Measurements from ENCODE around the gene ROBO1.
A peak's percentile ranks its signal among the peaks of the same experiment; 100 is the strongest.
"Not testable (repeated sequence)": the region's sequence is repeated elsewhere in the genome, so short reads cannot be mapped to it uniquely, and the experiment has no call there.

ROBO1 gene

DNA sequence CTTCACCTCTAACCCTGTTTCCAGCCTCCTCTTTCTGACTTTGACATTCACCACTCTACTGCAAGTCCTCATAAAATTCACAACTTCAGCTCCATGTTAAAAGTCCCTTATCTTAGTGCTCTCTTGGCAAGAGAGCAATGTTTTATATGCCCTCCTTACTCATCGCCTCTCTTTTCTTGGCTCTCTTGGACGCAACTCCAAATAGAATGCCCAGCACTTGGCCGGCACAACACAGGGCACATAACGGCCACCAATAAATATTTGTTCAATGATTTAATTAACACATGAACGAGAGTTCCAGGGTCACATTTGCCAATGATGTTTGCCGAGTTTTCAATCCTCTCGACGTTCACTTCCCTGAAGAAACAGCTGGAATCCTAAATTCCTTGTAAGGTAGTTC lies 401.4 kb downstream of the ROBO1 start:
- no peak for DNase-seq

DNA sequence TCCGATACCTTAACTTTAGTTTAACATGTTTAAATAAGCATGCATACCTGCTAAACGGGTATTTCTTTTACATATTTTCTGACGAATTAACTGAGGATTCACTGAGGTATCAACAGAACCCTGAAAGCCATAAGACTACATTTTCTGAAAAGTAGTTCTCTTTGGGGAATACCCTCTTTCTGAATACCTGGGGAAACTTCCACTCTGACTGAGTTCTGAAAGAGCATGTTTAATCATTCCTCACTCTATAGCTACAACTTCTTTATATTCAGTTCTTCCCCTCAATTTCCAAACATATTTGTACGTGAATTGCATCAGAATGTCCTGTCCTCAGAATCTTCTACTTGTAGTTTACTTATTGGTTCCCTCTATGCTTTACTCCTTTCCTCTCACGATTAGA lies 403.0 kb downstream of the ROBO1 start:
- no peak for DNase-seq

DNA sequence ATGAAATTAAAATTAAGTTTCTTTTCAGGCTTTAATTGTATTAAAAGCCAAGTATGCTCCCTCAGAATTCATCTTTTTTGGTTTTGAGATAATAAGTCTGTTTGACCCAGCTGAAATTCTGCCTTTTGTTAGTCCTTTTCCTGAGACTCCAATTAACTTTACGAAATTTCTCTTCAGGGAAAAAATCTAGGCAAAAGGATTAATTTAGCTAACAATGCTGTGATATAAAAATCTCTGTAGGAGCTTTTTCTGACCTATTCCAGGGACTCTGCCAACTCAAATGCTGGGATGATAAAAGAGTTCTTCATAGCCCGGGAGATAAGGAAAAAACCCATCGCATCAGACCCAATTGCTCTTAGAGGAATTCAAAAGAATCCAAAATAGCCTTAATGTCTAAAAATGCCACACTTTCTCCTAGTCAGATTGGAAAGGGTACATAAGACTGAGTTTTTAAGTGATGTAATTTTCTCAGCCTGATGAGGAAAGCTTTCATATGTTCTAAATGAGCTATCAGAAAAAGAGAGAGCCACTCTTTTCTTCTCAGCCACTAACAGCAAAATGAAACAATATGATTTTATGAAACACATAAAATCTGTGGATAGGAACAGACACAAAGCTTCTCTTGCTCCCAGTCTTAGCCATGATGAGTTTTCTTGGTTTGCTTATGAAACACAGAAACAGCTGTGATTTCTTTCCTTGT lies 405.1 kb downstream of the ROBO1 start:
- peak; percentile 6 for DNase-seq

DNA sequence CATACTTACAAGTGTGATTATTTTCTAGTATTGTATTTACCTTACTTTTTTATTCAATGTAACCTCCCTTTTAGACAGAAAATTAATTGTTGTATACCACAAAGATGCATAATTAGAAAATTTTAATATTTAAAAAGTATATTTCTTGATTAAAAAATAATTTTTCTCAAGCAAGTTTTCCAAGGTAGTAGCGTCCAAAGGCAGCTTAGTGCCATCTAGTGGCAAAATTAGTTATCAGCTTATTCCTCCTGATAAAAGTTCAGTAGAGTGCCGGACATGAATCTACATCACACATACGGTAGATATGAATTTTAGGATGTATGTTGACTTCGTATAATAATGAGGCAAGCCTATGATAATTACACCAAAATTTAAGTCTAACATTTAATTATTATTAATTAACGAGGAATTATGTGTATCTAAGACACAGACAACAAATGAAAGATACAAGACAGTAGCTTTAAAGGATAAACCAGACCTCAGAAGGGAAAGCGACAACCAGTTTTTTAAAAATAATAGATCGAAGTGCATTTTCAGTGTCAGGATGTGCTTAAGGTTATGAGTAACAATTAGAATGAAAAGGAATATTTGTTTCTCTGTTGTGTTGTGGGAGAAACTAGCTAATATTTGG lies 405.9 kb downstream of the ROBO1 start:
- DNase-seq, result peak; percentile 59

DNA sequence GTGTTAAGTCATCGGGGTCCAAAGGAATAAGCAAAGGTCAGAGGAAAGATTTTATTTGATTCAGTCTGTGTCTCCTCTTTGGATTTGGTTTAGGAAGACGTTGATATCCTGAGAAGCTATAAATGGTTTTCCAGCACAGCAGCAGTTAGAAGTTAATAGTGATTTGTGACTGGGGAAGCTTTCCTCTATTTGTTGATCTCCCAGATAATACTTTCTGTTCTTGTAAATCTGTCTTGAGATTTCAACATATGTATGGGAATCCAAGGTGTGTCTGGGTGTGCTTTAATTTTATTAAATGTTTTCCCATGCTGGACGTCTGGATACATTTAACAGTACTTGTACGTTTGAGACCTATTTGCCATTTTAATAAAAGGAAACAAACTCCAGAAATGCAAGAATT lies 409.5 kb downstream of the ROBO1 start:
- no peak for DNase-seq

DNA sequence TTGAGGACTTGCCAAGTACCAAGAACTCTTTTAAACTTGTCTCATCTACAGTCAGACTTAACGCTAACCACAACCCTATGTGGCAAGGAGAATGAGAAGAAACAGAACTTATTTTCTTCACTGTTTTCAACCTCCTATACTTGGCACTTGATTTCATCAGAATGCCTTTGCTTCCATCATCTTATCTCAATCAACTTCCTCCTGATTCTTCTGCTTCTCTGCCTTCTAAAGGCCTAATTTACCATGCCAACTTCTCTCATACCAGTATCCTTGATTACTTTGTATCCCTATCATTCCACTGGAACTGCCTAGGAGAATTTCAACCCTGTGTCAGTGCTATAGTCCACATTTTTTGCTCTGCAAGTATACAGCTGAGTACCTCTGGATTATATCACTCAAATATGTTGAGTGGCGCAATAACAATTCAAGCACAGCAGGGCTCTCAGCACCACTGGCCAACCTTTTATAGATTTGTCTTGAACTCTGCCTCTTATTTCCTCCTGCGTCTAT lies 413.6 kb downstream of the ROBO1 start:
- DNase-seq, result no peak

DNA sequence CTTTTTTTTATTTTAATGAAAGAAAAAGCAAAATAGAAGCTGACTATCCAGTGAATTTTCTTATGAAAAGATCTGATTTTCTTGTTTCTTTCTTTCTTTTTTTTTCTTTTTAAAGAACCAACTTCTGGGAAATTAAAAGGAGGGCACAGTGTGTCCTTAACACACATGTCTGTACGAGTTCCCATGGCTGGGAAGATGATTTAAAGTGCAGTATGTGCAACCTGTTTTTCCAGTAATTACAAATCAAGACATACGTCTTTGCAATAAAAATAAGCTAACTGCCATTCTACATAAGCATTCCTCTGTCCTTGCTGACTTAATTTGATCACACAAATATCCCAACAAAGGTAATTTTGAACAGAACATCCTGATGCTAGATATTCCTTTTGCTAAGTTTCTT lies 416.1 kb downstream of the ROBO1 start:
- DNase-seq, result no peak

DNA sequence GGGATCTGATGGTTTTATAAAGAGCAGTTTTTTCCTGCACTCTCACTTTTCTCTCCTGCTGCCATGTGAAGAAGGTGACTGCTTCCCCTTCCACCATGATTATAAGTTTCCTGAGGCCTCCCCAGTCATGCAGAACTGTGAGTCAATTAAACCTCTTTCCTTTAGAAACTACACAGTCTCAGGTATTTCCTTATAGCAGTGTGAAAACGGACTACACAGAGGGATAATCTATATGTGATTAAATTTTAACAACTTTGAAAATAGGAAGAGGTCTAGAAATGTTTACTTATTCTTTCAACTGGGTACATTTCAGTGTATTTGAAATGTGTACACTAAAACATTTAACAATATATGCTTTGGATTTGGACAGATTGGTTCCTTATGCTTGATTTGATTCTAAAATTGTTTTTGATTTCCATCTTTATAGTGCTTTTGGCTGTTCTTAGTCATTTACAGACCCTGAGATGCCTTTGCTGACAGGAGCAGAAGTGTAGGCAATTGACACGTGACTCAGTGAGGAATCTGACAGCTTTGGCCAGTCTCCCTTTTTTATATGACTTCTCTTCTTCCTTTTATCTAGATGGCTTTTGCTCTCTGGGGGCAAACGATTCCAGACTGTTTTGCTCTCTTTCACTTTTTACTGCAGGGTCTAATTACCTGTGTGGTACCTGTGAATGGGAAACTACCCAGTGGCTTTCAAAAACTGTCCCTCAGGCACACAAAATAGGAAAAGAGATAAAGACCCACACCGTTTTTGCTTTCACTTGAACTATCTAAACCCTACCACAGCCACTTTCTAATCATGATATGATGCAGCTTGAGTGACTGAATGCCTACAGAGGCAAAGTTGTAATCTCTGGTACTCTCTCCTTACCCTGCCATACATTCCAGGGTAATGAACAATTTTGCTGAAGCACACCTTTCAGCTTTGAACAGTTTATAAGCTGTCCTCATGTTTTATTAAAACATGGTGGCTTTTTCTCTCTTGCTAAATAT lies 422.6 kb downstream of the ROBO1 start:
- no peak for DNase-seq

DNA sequence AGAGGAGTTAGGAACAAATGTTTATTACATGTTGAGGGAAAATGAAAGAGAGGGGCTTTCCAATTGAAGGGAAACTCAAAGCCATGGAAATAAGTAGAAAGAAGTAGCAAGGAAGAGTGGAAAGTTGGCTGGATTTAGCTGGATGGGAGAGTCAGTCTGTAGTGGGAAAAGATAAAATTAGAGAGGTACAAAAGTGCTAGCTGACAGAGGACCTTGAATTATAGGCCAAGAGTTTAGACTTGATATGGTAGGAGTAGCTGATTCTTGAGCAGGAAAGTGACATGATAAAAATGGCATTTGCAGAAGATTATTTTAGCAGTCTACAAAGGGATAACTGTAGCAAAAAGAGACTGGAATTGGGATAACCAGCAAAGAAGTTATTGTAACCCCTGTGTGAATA lies 425.8 kb downstream of the ROBO1 start:
- no peak for DNase-seq

DNA sequence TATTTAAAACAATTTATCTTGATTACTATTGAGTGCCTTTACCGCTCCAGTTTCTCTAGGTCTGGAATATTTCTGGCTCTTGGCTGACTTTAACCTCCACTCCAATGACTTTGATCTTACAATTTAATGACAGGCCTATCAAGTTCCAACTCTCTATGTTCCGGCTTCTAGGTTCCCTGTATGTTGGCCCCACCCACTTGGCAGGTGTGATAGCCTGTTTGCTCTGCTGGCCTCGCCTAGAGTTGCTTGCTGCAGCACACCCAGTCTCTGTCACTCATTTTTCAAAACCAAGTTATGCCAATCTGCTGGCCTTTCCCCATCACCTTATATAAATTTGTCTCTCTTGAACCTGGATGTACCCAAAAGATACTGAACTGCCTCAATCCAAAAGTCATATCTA lies 428.0 kb downstream of the ROBO1 start:
- DNase-seq, result peak; percentile 54

DNA sequence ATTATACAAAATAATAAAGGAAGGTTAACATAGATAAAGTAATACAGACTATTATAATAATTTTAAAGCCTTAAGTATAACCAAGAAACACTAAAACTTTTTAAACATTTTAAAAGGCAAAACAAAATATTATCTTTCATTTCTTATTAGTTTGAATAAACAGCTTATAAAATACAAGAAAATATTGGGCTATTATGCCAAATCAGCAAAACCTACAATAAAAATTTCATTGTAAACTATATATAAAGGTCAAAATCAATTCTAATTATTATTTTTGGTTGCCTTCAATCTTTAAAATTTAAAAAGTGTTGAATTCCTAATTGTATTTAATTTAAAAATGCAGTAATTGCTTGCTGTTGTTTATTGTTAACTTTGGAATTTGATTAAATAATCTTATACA lies 430.0 kb downstream of the ROBO1 start:
- DNase-seq, result no peak

DNA sequence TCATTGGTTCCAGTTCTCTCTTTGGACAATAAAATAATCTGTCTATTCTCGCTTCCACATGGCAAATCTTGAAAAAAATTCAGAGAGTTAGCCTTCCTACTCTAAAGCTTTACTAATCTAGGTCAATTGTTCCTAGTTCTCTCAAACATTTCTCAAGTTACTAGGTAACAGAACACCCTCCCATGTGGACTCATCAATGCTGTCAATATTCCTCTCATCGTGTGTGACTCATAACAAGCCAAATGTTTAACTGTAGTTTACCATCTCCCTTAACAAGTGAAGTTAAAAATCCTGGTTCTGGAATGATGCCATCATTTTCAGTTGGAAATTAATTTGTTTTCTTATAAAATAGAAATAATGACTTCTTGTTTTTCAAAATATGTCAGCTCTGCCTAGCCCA lies 438.6 kb downstream of the ROBO1 start:
- peak; percentile 24 for DNase-seq

DNA sequence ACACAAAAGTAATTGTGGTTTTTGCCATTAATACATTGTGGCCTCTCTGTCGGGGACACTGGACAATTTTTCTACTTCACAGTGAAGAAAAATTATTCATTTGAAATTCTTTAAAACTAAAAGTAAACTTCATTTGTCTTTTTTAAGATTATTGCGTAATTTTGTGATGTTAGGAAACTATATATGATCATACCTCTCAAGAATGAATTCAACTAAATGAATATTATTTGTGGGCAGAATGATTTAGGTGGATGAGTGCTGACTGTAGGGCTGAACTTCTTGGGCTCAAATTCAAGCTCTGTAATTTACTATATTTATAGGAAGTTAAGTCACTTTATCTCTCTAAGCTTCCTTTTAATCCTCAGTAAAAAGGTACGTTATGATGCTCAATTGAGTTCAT lies 441.2 kb downstream of the ROBO1 start:
- DNase-seq, result no peak

DNA sequence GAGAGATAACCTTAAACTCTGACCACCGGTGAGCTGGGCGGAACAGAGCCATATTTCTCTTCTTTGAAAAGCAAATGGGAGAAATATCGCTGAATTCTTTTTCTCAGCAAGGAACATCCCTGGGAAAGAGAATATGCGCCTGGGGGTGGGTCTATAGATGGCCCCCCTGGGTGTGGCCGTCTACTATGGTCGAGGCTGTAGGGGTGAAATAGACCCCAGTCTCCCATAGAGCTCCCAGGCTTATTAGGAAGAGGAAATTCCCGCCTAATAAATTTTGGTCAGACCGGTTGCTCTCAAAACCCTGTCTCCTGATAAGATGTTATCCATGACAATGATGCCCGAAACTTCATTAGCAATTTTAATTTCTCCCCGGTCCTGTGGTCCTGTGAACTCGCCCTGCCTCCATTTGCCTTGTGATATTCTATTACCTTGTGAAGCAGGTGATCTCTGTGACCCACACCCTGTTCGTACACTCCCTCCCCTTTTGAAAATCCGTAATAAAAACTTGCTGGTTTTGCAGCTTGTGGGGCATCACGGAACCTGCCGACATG lies 441.9 kb downstream of the ROBO1 start:
- DNase-seq, result not testable (repeated sequence)

DNA sequence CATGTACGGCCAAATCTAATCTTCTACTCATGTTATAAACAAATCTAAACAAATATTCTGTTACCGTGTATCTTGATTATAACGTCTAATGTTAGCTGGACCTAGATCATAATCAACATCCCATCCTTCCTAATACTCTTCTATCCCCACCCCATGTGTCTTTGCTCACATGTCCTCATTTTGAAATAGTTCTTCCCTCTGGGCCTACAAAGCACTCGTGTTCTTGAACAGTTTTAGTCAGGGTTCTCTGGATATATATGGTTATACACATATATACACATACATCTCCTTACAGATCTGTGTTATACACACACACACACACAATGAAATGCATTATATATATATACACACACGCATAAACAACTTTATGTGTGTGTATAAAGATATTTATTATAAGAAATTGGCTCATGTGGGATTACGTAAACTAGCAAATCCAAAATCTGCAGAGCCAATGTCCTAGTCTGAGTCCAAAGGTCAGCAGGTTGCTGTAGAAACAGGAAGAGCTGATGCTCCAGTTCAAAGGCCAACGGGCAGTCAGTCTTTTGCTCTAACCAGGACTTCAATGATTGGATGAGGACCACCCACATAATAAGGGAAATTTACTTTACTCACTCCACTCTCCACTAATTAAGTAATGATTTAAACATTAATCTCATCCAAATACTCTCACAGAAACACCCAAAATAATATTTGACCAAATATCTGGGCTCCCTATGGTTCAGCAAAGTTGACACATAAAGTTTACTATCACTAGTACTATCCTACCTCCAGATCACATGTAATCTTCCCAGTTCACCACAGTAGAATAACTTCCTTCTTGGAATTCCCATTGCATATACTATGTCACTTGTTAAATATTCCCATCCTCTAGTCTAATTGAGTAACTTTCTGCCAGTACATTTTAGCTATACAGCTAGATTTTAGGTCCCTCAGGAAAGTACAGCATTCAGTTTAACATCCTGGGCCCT lies 450.0 kb downstream of the ROBO1 start:
- DNase-seq, result no peak

DNA sequence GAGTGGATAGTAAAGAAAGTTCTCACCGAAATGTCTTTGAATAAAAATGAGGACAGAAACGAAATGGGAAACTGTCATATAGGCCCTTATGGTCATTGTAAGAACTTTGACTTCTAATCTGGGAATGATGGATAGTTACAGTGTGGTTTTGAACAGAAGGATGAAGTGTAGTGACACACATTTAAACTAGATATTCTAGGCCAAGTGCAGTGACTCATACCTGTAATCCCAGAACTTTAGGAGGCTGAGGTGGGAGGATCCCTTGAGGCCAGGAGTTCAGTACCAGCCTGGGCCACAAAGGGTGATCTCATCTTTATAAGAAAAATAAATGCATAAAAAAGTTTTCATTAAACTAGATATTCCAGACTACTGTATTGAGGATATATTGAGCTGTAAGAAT lies 452.8 kb downstream of the ROBO1 start:
- no peak for DNase-seq

DNA sequence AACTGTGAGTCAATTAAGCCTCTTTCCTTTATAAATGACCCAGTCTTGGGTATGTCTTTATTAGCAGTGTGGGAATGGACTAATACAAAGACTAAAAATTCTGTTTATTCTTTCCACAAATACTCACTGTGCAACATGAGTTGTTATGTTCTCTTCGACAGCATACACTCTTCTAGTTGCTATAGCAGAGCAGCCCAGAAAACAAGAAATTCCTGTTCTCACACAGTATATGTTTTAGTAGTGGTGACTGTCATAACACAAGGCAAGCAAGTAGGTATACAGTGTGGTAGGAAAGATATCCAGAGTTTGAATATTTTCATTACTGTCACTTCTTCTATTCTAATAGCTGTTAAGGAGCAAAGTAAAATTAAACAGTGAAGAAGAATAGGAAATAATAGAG lies 453.3 kb downstream of the ROBO1 start:
- no peak for DNase-seq

DNA sequence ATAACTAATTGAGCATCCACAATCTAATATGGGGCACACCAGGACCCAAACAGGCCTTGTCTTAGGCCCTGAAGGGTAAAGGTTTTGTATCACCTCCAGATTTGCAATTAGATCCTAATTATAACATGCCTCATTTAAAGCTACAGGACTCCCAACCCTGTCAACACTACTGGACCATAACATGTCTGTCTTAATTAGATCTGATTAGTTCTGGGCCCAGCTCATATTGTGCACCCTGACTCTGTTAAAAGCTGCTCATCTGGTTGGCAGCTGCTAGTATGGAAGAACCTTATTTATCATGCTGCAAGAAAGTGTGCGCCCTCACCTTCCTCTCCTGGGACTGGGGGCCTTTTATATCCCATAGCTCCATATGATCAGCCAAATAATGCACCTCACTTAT lies 457.8 kb downstream of the ROBO1 start:
- peak; percentile 91 for DNase-seq

DNA sequence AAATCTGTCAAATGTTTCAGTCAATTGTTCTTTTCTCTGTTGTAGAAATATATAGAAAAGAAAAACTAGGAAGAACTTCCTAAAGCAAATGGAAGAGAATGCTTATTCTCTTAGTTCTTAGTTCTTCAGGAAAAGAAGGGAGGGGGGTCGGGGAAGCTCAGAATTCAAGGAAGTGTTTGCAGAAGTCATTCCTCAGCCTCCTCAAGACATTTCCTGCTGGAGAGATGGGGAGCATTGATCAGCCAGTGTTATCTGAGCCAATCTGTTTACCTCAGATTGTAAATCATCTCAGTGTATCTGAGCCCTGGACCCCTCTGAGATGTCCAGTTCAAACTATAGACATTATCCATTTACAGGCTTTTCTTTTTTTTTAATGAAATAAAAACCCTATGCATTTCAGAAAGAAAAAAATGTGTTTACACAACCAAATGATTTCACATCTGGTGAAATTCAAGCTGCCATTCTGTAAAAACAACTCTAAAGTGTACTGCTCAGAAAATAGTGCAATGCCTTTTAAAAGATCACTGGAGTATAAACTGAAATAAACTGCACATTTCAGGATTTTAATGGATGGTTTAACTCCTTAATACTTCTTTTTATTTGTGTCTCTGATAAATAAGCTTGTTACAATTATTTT lies 460.7 kb downstream of the ROBO1 start:
- DNase-seq, result peak; percentile 28

DNA sequence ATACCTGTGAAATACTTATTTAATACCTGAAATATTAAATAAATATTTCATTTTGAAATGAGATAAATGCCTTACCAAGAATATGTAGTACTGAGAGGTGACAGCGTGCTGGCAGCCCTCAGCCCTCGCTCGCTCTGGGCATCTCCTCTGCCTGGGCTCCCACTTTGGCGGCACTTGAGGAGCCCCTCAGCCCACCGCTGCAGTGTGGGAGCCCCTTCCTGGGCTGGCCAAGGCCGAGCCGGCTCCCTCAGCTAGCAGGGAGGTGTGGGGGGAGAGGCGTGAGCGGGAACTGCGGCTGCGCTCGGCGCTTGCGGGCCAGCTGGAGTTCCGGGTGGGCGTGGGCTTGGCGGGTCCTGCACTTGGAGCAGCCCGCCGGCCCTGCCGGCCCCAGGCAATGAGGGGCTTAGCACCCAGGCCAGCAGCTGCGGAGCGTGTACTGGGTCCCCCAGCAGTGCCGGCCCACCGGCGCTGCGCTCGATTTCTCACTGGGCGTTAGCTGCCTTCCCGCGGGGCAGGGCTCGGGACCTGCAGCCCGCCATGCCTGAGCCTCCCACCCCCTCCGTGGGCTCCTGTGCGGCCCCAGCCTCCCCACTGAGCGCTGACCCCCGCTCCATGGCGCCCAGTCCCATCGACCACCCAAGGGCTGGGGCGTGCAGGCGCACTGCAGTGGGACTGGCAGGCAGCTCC lies 467.7 kb downstream of the ROBO1 start:
- not testable (repeated sequence) for DNase-seq
